ENCODE data around the gene DNLZ.

- TF ChIP-seq CTCF (IDR thresholded peaks at IDR 0.05) (no peak), POLR2A (IDR thresholded peaks at IDR 0.05) (no peak)
Observed at GRCh38 chr9:136318111-136318775, 45.3 kb downstream of the DNLZ start.

All from heart left ventricle (tissue), 13 donors.